ENCODE results near the gene WDTC1. TPM values are rescaled to one million over a fixed set of nuclear protein-coding genes. Genes with fewer than 3 reads are reported as not detected.

Gene WDTC1
- polyA plus RNA-seq, 1 donor (not counting 4 experiments of a cell fraction or from before 2014, with no cell fraction given), result 5.1 TPM

- dilution Hi-C loops (cut with MboI; ENCODE audit: extremely low pct_ligation_motif_present, low sequenced_read_pairs), result no loop called here
- no peak for FAIRE-seq
- H3K36me3 ChIP-seq (ENCODE audit: control insufficient read depth in 2 of 2, extremely low read depth in 1 of 2, insufficient read depth in 2 of 2, low read length in 2 of 2), result peaks cover 42 to 51% of the 10 kb centered on the region in 2 experiments
These were observed 97.0 kb downstream of the WDTC1 start for GRCh38 chr1:27331426-27331825.

GRCh38 chr1:27331922-27332321 lies 97.5 kb downstream of the WDTC1 start:
- no peak overlapping the region for H3K9ac ChIP-seq (ENCODE audit: control insufficient read depth, extremely low read depth, insufficient read depth, low read length)
- H3K27ac ChIP-seq (ENCODE audit: control insufficient read depth, insufficient read depth, low read length), result no peak overlapping the region
- H3K9me1 ChIP-seq (ENCODE audit: control insufficient read depth, extremely low read depth, insufficient read depth, low read length), result no peaks in the 10 kb centered on the region
- FAIRE-seq (no peak), DNase-seq (ENCODE audit: low read depth, low spot score) (no peak)
- H3K36me3 ChIP-seq (ENCODE audit: control insufficient read depth in 2 of 2, extremely low read depth in 1 of 2, insufficient read depth in 2 of 2, low read length in 2 of 2), result peaks cover 46 to 48% of the 10 kb centered on the region in 2 experiments
- H3K27me3 ChIP-seq (ENCODE audit: control insufficient read depth, extremely low read depth, insufficient read depth, low read length), result no peaks in the 10 kb centered on the region
- H4K20me1 ChIP-seq (ENCODE audit: control insufficient read depth, extremely low read depth, insufficient read depth, low read length), result no peaks in the 10 kb centered on the region
- TF ChIP-seq CTCF (optimal IDR thresholded peaks at IDR 0.05 in 1 of 3, IDR thresholded peaks at IDR 0.05 in 1 of 3, conservative IDR thresholded peaks at IDR 0.05 in 1 of 3; ENCODE audit: extremely low read depth in 1 of 3, insufficient read depth in 2 of 3, low read length in 3 of 3) (no peak), EZH2 (IDR thresholded peaks at IDR 0.05; ENCODE audit: low read length) (no peak)
- peaks cover 34% of the 10 kb centered on the region for H3K79me2 ChIP-seq (ENCODE audit: control insufficient read depth, insufficient read depth, low read length)
- H3K4me3 ChIP-seq (ENCODE audit: control insufficient read depth in 2 of 3, extremely low read depth in 1 of 3, insufficient read depth in 2 of 3, low read depth in 1 of 3, low read length in 3 of 3), result no peak overlapping the region
- H3K4me1 ChIP-seq (ENCODE audit: control insufficient read depth, extremely low read depth, insufficient read depth, low read length), result no peaks in the 10 kb centered on the region
- H2AFZ ChIP-seq (ENCODE audit: control insufficient read depth, low read length), result no peak overlapping the region
- no peak overlapping the region for H3K4me2 ChIP-seq (ENCODE audit: control insufficient read depth, extremely low read depth, insufficient read depth, low read depth, low read length)
- dilution Hi-C loops (cut with MboI; ENCODE audit: extremely low pct_ligation_motif_present, low sequenced_read_pairs), result no loop called here
- H3K9me3 ChIP-seq (ENCODE audit: control insufficient read depth, low read depth, low read length), result no peaks in the 10 kb centered on the region

More at GRCh38 chr1:27331426-27331825, 97.0 kb downstream of the WDTC1 start:
- no peaks in the 10 kb centered on the region for H3K4me1 ChIP-seq (ENCODE audit: control insufficient read depth, extremely low read depth, insufficient read depth, low read length)
- H3K27me3 ChIP-seq (ENCODE audit: control insufficient read depth, extremely low read depth, insufficient read depth, low read length), result no peaks in the 10 kb centered on the region
- peaks cover 39% of the 10 kb centered on the region for H3K79me2 ChIP-seq (ENCODE audit: control insufficient read depth, insufficient read depth, low read length)
- no peak overlapping the region for H3K4me3 ChIP-seq (ENCODE audit: control insufficient read depth in 2 of 3, extremely low read depth in 1 of 3, insufficient read depth in 2 of 3, low read depth in 1 of 3, low read length in 3 of 3)
- no peak overlapping the region for H3K9ac ChIP-seq (ENCODE audit: control insufficient read depth, extremely low read depth, insufficient read depth, low read length)
- no peaks in the 10 kb centered on the region for H3K9me1 ChIP-seq (ENCODE audit: control insufficient read depth, extremely low read depth, insufficient read depth, low read length)
- H3K9me3 ChIP-seq (ENCODE audit: control insufficient read depth, low read depth, low read length), result no peaks in the 10 kb centered on the region
- no peak overlapping the region for H3K4me2 ChIP-seq (ENCODE audit: control insufficient read depth, extremely low read depth, insufficient read depth, low read depth, low read length)
- no peak overlapping the region for H2AFZ ChIP-seq (ENCODE audit: control insufficient read depth, low read length)
- H4K20me1 ChIP-seq (ENCODE audit: control insufficient read depth, extremely low read depth, insufficient read depth, low read length), result no peaks in the 10 kb centered on the region
- TF ChIP-seq EZH2 (IDR thresholded peaks at IDR 0.05; ENCODE audit: low read length), result no peak
- TF ChIP-seq CTCF (optimal IDR thresholded peaks at IDR 0.05 in 1 of 3, IDR thresholded peaks at IDR 0.05 in 1 of 3, conservative IDR thresholded peaks at IDR 0.05 in 1 of 3; ENCODE audit: extremely low read depth in 1 of 3, insufficient read depth in 2 of 3, low read length in 3 of 3), result no peak
- DNase-seq (ENCODE audit: low read depth, low spot score), result no peak
- H3K27ac ChIP-seq (ENCODE audit: control insufficient read depth, insufficient read depth, low read length), result no peak overlapping the region
